Neural crest cell (in vitro differentiated cells): Measurements from ENCODE around the gene RSPH6A. TPM values are rescaled to one million over a fixed set of nuclear protein-coding genes. Genes with fewer than 3 reads are reported as not detected.

Experiments
- DNase-seq: peaks from one replicate; pipeline ENCODE4 v3.0.0; 2021; ENCODE audit warnings: low read depth, mixed read lengths, low spot score
- H3K27ac Mint-ChIP-seq: one replicate; pipeline ENCODE4 v1.8.0; 2021; ENCODE audit warnings: mild to moderate bottlenecking, mixed read lengths; ENCODE audit not compliant: unreplicated experiment
- H3K27me3 Mint-ChIP-seq: 2 replicates; pipeline ENCODE4 v1.8.0; 2021; ENCODE audit warnings: low read depth, mild to moderate bottlenecking, mixed read lengths
- H3K36me3 Mint-ChIP-seq: 2 replicates; pipeline ENCODE4 v1.8.0; 2021; ENCODE audit warnings: low read depth, mild to moderate bottlenecking, mixed read lengths
- H3K4me1 Mint-ChIP-seq: 2 replicates; pipeline ENCODE4 v1.8.0; 2021; ENCODE audit warnings: mixed read lengths
- H3K4me3 Mint-ChIP-seq: one replicate; pipeline ENCODE4 v1.8.0; 2021; ENCODE audit warnings: mild to moderate bottlenecking, mixed read lengths
- H3K9me3 Mint-ChIP-seq: 2 replicates; pipeline ENCODE4 v1.8.0; 2021; ENCODE audit warnings: mixed read lengths
- CTCF ChIP-seq: fragments of 200-600 bp; sonication (generic); conservative IDR thresholded peaks from 2 replicates; pipeline ENCODE4 v1.5.0; 2021; ENCODE audit warnings: antibody characterized with exemption, mild to moderate bottlenecking
- total RNA-seq: library from RNA; stranded (reverse); gene quantifications from 2 replicates; pipeline ENCODE4 v1.2.1, GENCODE V29; 2021

The RSPH6A gene
- total RNA-seq, 1 donor from 2014 or later = 0.44 TPM

- Mint-ChIP-seq H3K27ac (no peak overlapping the region), H3K4me1 (no peaks in the 10 kb centered on the region), H3K36me3 (peaks cover 19% of the 10 kb centered on the region), H3K4me3 (no peak overlapping the region), H3K9me3 (no peaks in the 10 kb centered on the region), H3K27me3 (no peaks in the 10 kb centered on the region)
- DNase-seq = no peak
- no peak for TF ChIP-seq CTCF
These were observed 13.8 kb upstream of the RSPH6A start for GRCh38 chr19:45828945-45829344.

- H3K36me3 Mint-ChIP-seq = peaks cover 19% of the 10 kb centered on the region
- no peaks in the 10 kb centered on the region for H3K9me3 Mint-ChIP-seq
- TF ChIP-seq CTCF = no peak
- H3K4me1 Mint-ChIP-seq = no peaks in the 10 kb centered on the region
- DNase-seq = no peak
- no peak overlapping the region for H3K4me3 Mint-ChIP-seq
- H3K27me3 Mint-ChIP-seq = no peaks in the 10 kb centered on the region
- peak overlapping the region; percentile 50 for H3K27ac Mint-ChIP-seq
These were observed 13.4 kb upstream of the RSPH6A start for GRCh38 chr19:45828523-45828922.

- H3K36me3 Mint-ChIP-seq = peaks cover 19% of the 10 kb centered on the region
- no peaks in the 10 kb centered on the region for H3K27me3 Mint-ChIP-seq
- no peaks in the 10 kb centered on the region for H3K4me1 Mint-ChIP-seq
- H3K4me3 Mint-ChIP-seq = no peak overlapping the region
- no peaks in the 10 kb centered on the region for H3K9me3 Mint-ChIP-seq
- no peak for TF ChIP-seq CTCF
- no peak for DNase-seq
- no peak overlapping the region for H3K27ac Mint-ChIP-seq
These were observed 12.5 kb upstream of the RSPH6A start for GRCh38 chr19:45827459-45828093.

- Mint-ChIP-seq H3K27me3 (no peaks in the 10 kb centered on the region), H3K36me3 (peaks cover 19% of the 10 kb centered on the region), H3K9me3 (no peaks in the 10 kb centered on the region), H3K4me3 (no peak overlapping the region), H3K27ac (no peak overlapping the region), H3K4me1 (no peaks in the 10 kb centered on the region)
- TF ChIP-seq CTCF = no peak
- DNase-seq = no peak
These were observed 11.8 kb upstream of the RSPH6A start for GRCh38 chr19:45826934-45827333.

- no peak for TF ChIP-seq CTCF
- Mint-ChIP-seq H3K27ac (no peak overlapping the region), H3K9me3 (no peaks in the 10 kb centered on the region), H3K36me3 (peaks cover 16% of the 10 kb centered on the region), H3K27me3 (no peaks in the 10 kb centered on the region), H3K4me3 (peak overlapping the region; percentile 23), H3K4me1 (no peaks in the 10 kb centered on the region)
- no peak for DNase-seq
These were observed 11.1 kb upstream of the RSPH6A start for GRCh38 chr19:45825917-45826893.
